Neural progenitor cell (in vitro differentiated cells): ENCODE results near the gene OR2A25. TPM values are rescaled to one million over a fixed set of nuclear protein-coding genes. Genes with fewer than 3 reads are reported as not detected.
A peak's percentile ranks its signal among the peaks of the same experiment; 100 is the strongest.

ENCODE experiments used
- DNase-seq: peaks from one replicate; pipeline ENCODE4 v3.0.0-alpha.2; 2016; ENCODE audit warnings: low spot score
- H2AFZ ChIP-seq: fragments of 200-600 bp; sonication (generic); replicated peaks from 2 replicates; pipeline ENCODE4 v1.6.1; 2016; ENCODE audit warnings: antibody characterized with exemption
- H3F3A ChIP-seq: fragments of 200-600 bp; sonication (generic); 2 replicates; pipeline ENCODE4 v1.6.1; 2016; ENCODE audit warnings: antibody characterized with exemption, low read depth
- H3K27ac ChIP-seq: fragments of 200-600 bp; sonication (generic); 2 replicates; pipeline ENCODE4 v1.5.1; 2016; ENCODE audit warnings: mild to moderate bottlenecking
- H3K27me3 ChIP-seq: fragments of 200-600 bp; sonication (generic); 2 replicates; pipeline ENCODE4 v1.6.1; 2016; ENCODE audit warnings: mild to moderate bottlenecking, moderate library complexity
- H3K36me3 ChIP-seq: fragments of 200-600 bp; sonication (generic); 2 replicates; pipeline ENCODE4 v1.5.1; 2016
- H3K4me1 ChIP-seq: fragments of 200-600 bp; sonication (generic); 2 replicates; pipeline ENCODE4 v1.6.1; 2016; ENCODE audit warnings: mixed run types
- H3K4me2 ChIP-seq: fragments of 200-600 bp; sonication (generic); 2 replicates; pipeline ENCODE4 v1.6.1; 2016
- H3K4me3 ChIP-seq: fragments of 200-600 bp; sonication (generic); 2 replicates; pipeline ENCODE4 v1.5.1; 2016
- H3K79me2 ChIP-seq: fragments of 200-600 bp; sonication (generic); 2 replicates; pipeline ENCODE4 v1.6.1; 2016; ENCODE audit warnings: low read depth
- H3K9ac ChIP-seq: fragments of 200-600 bp; sonication (generic); 2 replicates; pipeline ENCODE4 v1.6.1; 2016
- H3K9me3 ChIP-seq: fragments of 200-600 bp; sonication (generic); 2 replicates; pipeline ENCODE4 v1.5.1; 2016; ENCODE audit warnings: low read depth
- H4K20me1 ChIP-seq: fragments of 200-600 bp; sonication (generic); 2 replicates; pipeline ENCODE4 v1.6.1; 2016; ENCODE audit warnings: low read depth
- H3K27ac Mint-ChIP-seq: 3 replicates; pipeline ENCODE4 v1.8.0; 2021; ENCODE audit warnings: mixed read lengths
- H3K27me3 Mint-ChIP-seq: 2 replicates; pipeline ENCODE4 v1.8.0; 2022; ENCODE audit warnings: low read depth, mild to moderate bottlenecking, inconsistent platforms, moderate library complexity, mixed read lengths; ENCODE audit not compliant: insufficient read depth
- H3K36me3 Mint-ChIP-seq: 3 replicates; pipeline ENCODE4 v1.8.0; 2021; ENCODE audit warnings: mixed read lengths
- H3K4me1 Mint-ChIP-seq: 3 replicates; pipeline ENCODE4 v1.8.0; 2021; ENCODE audit warnings: mixed read lengths
- H3K4me3 Mint-ChIP-seq: 3 replicates; pipeline ENCODE4 v1.8.0; 2021; ENCODE audit warnings: mild to moderate bottlenecking, moderate library complexity, mixed read lengths
- H3K9me3 Mint-ChIP-seq: 3 replicates; pipeline ENCODE4 v1.8.0; 2020; ENCODE audit warnings: mixed read lengths
- EZH2 ChIP-seq: fragments of 200-600 bp; sonication (generic); IDR thresholded peaks from 2 replicates; pipeline ENCODE4 v1.6.1; 2017; ENCODE audit warnings: antibody characterized with exemption, mild to moderate bottlenecking, moderate library complexity
- EZH2phosphoT487 ChIP-seq: fragments of 200-600 bp; sonication (generic); IDR thresholded peaks from 2 replicates; pipeline ENCODE4 v1.6.1; 2017; ENCODE audit warnings: antibody characterized with exemption
- total RNA-seq: library from RNA; depleted of rRNA; stranded (reverse); fragments of >200 nt; gene quantifications from 2 replicates; pipeline ENCODE4 v1.2.3, GENCODE V29; 2015; ENCODE audit warnings: low replicate concordance
- TF ChIP-seq, protein P1 (sequence below): fragments of 200-600 bp; sonication (generic); IDR thresholded peaks from 2 replicates; pipeline ENCODE4 v1.5.1; 2017; ENCODE audit warnings: antibody characterized with exemption, mild to moderate bottlenecking

OR2A25 gene, protein sequence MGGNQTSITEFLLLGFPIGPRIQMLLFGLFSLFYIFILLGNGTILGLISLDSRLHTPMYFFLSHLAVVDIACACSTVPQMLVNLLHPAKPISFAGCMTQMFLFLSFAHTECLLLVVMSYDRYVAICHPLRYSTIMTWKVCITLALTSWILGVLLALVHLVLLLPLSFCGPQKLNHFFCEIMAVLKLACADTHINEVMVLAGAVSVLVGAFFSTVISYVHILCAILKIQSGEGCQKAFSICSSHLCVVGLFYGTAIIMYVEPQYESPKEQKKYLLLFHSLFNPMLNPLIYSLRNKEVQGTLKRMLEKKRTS
- not detected in 2 replicates for total RNA-seq

DNA sequence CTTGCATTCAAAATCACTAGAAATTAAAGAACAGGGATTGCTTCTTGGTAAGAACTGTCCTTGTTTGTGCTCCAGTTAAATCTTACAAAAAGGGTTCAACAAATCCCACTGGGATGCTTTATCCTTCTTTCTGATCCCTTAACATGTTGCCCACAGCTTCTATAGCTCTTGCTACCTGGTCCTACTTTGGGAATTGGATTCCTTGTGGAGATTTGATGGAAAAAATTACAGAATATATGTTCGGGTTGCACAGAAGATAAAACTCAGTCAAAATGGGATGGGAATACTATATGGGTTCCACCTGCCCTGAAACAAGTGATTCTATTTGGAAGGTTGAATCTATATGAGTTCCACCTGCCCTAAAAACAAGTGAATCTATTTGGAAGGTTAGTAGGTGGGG is at the start of gene OR2A25:
OR2A25 (plus strand) TSS at position 301 of the 400 bp plus-strand sequence. CDS start 4,409 bp downstream, outside the sequence.
- Histone ChIP-seq H4K20me1 (no peaks in the 10 kb centered on the region), H3F3A (no peaks in the 10 kb centered on the region), H3K27ac (no peak within 1 kb of the TSS), H3K4me2 (no peak within 1 kb of the TSS), H3K79me2 (no peaks in the 10 kb centered on the region), H3K27me3 (no peaks in the 10 kb centered on the region), H3K9me3 (no peaks in the 10 kb centered on the region), H3K36me3 (no peaks in the 10 kb centered on the region), H3K4me1 (no peaks in the 10 kb centered on the region), H3K4me3 (no peak within 1 kb of the TSS), H3K9ac (no peak within 1 kb of the TSS), H2AFZ (no peak within 1 kb of the TSS)
- Mint-ChIP-seq H3K4me1 (no peaks in the 10 kb centered on the region), H3K27me3 (no peaks in the 10 kb centered on the region), H3K4me3 (no peak within 1 kb of the TSS), H3K27ac (no peak within 1 kb of the TSS), H3K36me3 (no peaks in the 10 kb centered on the region), H3K9me3 (no peaks in the 10 kb centered on the region)
- no peak for TF ChIP-seq EZH2
- TF ChIP-seq, protein P1, sequence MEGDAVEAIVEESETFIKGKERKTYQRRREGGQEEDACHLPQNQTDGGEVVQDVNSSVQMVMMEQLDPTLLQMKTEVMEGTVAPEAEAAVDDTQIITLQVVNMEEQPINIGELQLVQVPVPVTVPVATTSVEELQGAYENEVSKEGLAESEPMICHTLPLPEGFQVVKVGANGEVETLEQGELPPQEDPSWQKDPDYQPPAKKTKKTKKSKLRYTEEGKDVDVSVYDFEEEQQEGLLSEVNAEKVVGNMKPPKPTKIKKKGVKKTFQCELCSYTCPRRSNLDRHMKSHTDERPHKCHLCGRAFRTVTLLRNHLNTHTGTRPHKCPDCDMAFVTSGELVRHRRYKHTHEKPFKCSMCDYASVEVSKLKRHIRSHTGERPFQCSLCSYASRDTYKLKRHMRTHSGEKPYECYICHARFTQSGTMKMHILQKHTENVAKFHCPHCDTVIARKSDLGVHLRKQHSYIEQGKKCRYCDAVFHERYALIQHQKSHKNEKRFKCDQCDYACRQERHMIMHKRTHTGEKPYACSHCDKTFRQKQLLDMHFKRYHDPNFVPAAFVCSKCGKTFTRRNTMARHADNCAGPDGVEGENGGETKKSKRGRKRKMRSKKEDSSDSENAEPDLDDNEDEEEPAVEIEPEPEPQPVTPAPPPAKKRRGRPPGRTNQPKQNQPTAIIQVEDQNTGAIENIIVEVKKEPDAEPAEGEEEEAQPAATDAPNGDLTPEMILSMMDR, result no peak
- TF ChIP-seq EZH2phosphoT487, result no peak
- DNase-seq, result no peak

DNA sequence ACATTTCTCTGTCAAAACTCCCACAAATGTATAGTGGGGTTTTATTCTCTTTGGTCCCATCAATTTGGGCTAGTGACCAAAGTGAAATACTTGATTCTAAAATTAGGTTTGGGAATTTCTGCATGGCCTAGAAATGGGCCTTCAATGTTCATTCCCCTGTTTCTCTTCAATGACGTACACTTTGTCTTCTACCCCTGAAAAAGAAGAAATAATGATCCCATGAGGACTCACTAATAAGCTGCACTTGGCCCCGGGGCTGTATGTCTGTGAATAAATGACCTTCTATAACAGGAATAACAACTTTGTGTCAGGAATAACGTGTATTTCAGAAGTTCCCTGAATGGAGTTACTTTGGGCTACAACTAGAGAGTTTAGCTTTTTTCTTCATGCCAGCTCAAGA is 49.3 kb upstream of the OR2A25 start:
- H4K20me1 ChIP-seq, result no peaks in the 10 kb centered on the region
- no peaks in the 10 kb centered on the region for H3F3A ChIP-seq
- peaks cover 6% of the 10 kb centered on the region for H3K4me1 ChIP-seq
- Mint-ChIP-seq H3K9me3 (no peaks in the 10 kb centered on the region), H3K4me1 (no peaks in the 10 kb centered on the region), H3K36me3 (no peaks in the 10 kb centered on the region), H3K27ac (no peak overlapping the region), H3K4me3 (no peak overlapping the region), H3K27me3 (no peaks in the 10 kb centered on the region)
- no peaks in the 10 kb centered on the region for H3K79me2 ChIP-seq
- H3K27ac ChIP-seq, result no peak overlapping the region
- H3K4me2 ChIP-seq, result no peak overlapping the region
- no peak for DNase-seq
- no peak overlapping the region for H3K4me3 ChIP-seq
- H3K9ac ChIP-seq, result no peak overlapping the region
- no peaks in the 10 kb centered on the region for H3K36me3 ChIP-seq
- no peak overlapping the region for H2AFZ ChIP-seq
- H3K27me3 ChIP-seq, result no peaks in the 10 kb centered on the region
- TF ChIP-seq EZH2, result no peak
- no peak for TF ChIP-seq EZH2phosphoT487
- TF ChIP-seq, protein P1, result no peak
- no peaks in the 10 kb centered on the region for H3K9me3 ChIP-seq

- TF ChIP-seq EZH2, result no peak
- TF ChIP-seq, protein P1, result no peak
- TF ChIP-seq EZH2phosphoT487, result no peak
- Histone ChIP-seq H3K79me2 (no peaks in the 10 kb centered on the region), H3K4me1 (peaks cover 6% of the 10 kb centered on the region), H3K27me3 (no peaks in the 10 kb centered on the region), H3K4me3 (no peak overlapping the region), H3K9ac (no peak overlapping the region), H4K20me1 (no peaks in the 10 kb centered on the region), H3K27ac (no peak overlapping the region), H3K4me2 (no peak overlapping the region), H3K9me3 (no peaks in the 10 kb centered on the region), H3K36me3 (no peaks in the 10 kb centered on the region), H3F3A (no peaks in the 10 kb centered on the region), H2AFZ (peak overlapping the region; percentile 67)
- H3K27me3 Mint-ChIP-seq, result no peaks in the 10 kb centered on the region
- H3K9me3 Mint-ChIP-seq, result no peaks in the 10 kb centered on the region
- H3K36me3 Mint-ChIP-seq, result no peaks in the 10 kb centered on the region
- no peaks in the 10 kb centered on the region for H3K4me1 Mint-ChIP-seq
- H3K27ac Mint-ChIP-seq, result no peak overlapping the region
- no peak overlapping the region for H3K4me3 Mint-ChIP-seq
- DNase-seq, result no peak
Measured at GRCh38 chr7:144022169-144022568, 47.4 kb upstream of the OR2A25 start.
